CD14-positive monocyte (primary cell): ENCODE data around the gene RTN4RL1. TPM values are rescaled to one million over a fixed set of nuclear protein-coding genes. Genes with fewer than 3 reads are reported as not detected.

Source experiments
- DNase-seq, 3 donors: peaks; one replicate each; pipeline ENCODE4 v3.0.0-alpha.2; 2011 to 2022
- H2AFZ ChIP-seq: 2 replicates; pipeline ENCODE4 v1.6.0; 2012; ENCODE audit warnings: mild to moderate bottlenecking, low read depth, low read length, inconsistent platforms; ENCODE audit not compliant: insufficient read depth, poor library complexity, severe bottlenecking
- H3K27ac ChIP-seq, 2 donors: 1 replicate in 1 of 2; 2 replicates in 1 of 2; pipeline ENCODE4 v1.5.1; 2012 to 2013; ENCODE audit warnings: low read length in 2 of 2, control low read depth in 1 of 2, inconsistent platforms in 1 of 2, low read depth in 1 of 2, mild to moderate bottlenecking in 1 of 2
- H3K27me3 ChIP-seq, 2 donors: one replicate each; pipeline versions ENCODE4 v1.6.0 to v1.6.1; 2011 to 2013; ENCODE audit warnings: low read length in 2 of 2; ENCODE audit not compliant: control insufficient read depth in 2 of 2, insufficient read depth in 2 of 2
- H3K36me3 ChIP-seq, 2 donors: replicated peaks in 1 of 2; 1 replicate in 1 of 2; 2 replicates in 1 of 2; pipeline versions ENCODE4 v1.5.1 to v1.6.1; 2012 to 2013; ENCODE audit warnings: low read length in 2 of 2, control low read depth in 1 of 2, inconsistent platforms in 1 of 2, mild to moderate bottlenecking in 1 of 2; ENCODE audit not compliant: insufficient read depth in 2 of 2, control insufficient read depth in 1 of 2
- H3K4me1 ChIP-seq, 2 donors: 1 replicate in 1 of 2; 2 replicates in 1 of 2; pipeline versions ENCODE4 v1.5.1 to v1.6.1; 2012 to 2013; ENCODE audit warnings: low read length in 2 of 2, control low read depth in 1 of 2, inconsistent platforms in 1 of 2, mild to moderate bottlenecking in 1 of 2, moderate library complexity in 1 of 2; ENCODE audit not compliant: insufficient read depth in 2 of 2, control insufficient read depth in 1 of 2
- H3K4me2 ChIP-seq: replicated peaks from 2 replicates; pipeline ENCODE3; 2012; ENCODE audit warnings: low read length, moderate library complexity, mild to moderate bottlenecking; ENCODE audit not compliant: poor library complexity, severe bottlenecking; ENCODE audit errors: extremely low read depth
- H3K4me3 ChIP-seq, 3 experiments: fragments of 200-600 bp in 1 of 3; sonication (generic) in 1 of 3; replicated peaks in 1 of 3; 1 replicate in 2 of 3; 2 replicates in 1 of 3; pipeline ENCODE4 v1.5.1; 2011 to 2013; ENCODE audit warnings: low read length in 3 of 3, mild to moderate bottlenecking in 3 of 3, control low read depth in 2 of 3, low read depth in 2 of 3, inconsistent platforms in 1 of 3, moderate library complexity in 1 of 3
- H3K79me2 ChIP-seq: 2 replicates; pipeline ENCODE4 v1.6.0; 2012; ENCODE audit warnings: mild to moderate bottlenecking, control low read depth, inconsistent platforms, low read length, moderate library complexity; ENCODE audit not compliant: insufficient read depth
- H3K9ac ChIP-seq: 2 replicates; pipeline ENCODE4 v1.6.0; 2017; ENCODE audit warnings: low read length, mild to moderate bottlenecking; ENCODE audit not compliant: insufficient read depth, poor library complexity, severe bottlenecking
- H3K9me3 ChIP-seq, 2 donors: replicated peaks in 1 of 2; 1 replicate in 1 of 2; 2 replicates in 1 of 2; pipeline versions ENCODE4 v1.5.1 to v1.6.1; 2012 to 2013; ENCODE audit warnings: low read length in 2 of 2, control low read depth in 1 of 2; ENCODE audit not compliant: control insufficient read depth in 1 of 2, insufficient read depth in 1 of 2
- H4K20me1 ChIP-seq: 2 replicates; pipeline ENCODE4 v1.6.0; 2012; ENCODE audit warnings: mild to moderate bottlenecking, low read length, control low read depth, moderate library complexity; ENCODE audit not compliant: insufficient read depth
- H3K27ac Mint-ChIP-seq, 7 donors: one replicate each; pipeline ENCODE4 v1.8.0; 2020; ENCODE audit warnings: mild to moderate bottlenecking in 7 of 7, mixed read lengths in 7 of 7, moderate library complexity in 6 of 7, inconsistent platforms in 2 of 7
- H3K27me3 Mint-ChIP-seq, 3 donors: one replicate each; pipeline ENCODE4 v1.8.0; 2021 to 2022; ENCODE audit warnings: low read depth in 3 of 3, mild to moderate bottlenecking in 3 of 3, mixed read lengths in 3 of 3, moderate library complexity in 3 of 3, inconsistent platforms in 1 of 3
- H3K36me3 Mint-ChIP-seq, 2 donors: one replicate each; pipeline ENCODE4 v1.8.0; 2020; ENCODE audit warnings: mixed read lengths in 2 of 2, inconsistent platforms in 1 of 2, mild to moderate bottlenecking in 1 of 2
- H3K4me1 Mint-ChIP-seq: one replicate; pipeline ENCODE4 v1.8.0; 2020; ENCODE audit warnings: mild to moderate bottlenecking, mixed read lengths
- H3K4me3 Mint-ChIP-seq, 2 donors: one replicate each; pipeline ENCODE4 v1.8.0; 2020; ENCODE audit warnings: mild to moderate bottlenecking in 2 of 2, mixed read lengths in 2 of 2, moderate library complexity in 1 of 2
- H3K9me3 Mint-ChIP-seq, 7 donors: one replicate each; pipeline ENCODE4 v1.8.0; 2020 to 2022; ENCODE audit warnings: mixed read lengths in 7 of 7, mild to moderate bottlenecking in 6 of 7, moderate library complexity in 6 of 7, inconsistent platforms in 2 of 7
- WGBS: methylation state at CpG from one replicate; pipeline ENCODE4 v1.1.5; 2013; ENCODE audit warnings: missing lambda C conversion rate; ENCODE audit not compliant: insufficient coverage; 5-methylcytosine and 5-hydroxymethylcytosine counted together
- intact Hi-C, 2 donors: fragments of 100-400 bp; cut with micrococcal nuclease; formaldehyde crosslinking; loops; one replicate each; pipeline versions ENCODE4 v1.15.0 to v1.15.1; 2023
- polyA plus RNA-seq, 3 donors: library from polyadenylated mRNA; depleted of rRNA in 1 of 3; unstranded in 2 of 3; stranded (reverse) in 1 of 3; fragments of 300-500 nt in 2 of 3; fragments of >200 nt in 1 of 3; fragmentation: Illumina TruSeq in 2 of 3; gene quantifications; 1 replicate in 2 of 3; 2 replicates in 1 of 3; pipeline ENCODE4 v1.2.3, GENCODE V29; 2012 to 2021
- TF ChIP-seq, protein P1 (sequence below): fragments of 200-600 bp; IDR thresholded peaks from one replicate; pipeline ENCODE4 v1.8.0; 2022; ENCODE audit warnings: antibody characterized with exemption, mild to moderate bottlenecking

The RTN4RL1 gene
- polyA plus RNA-seq, 3 donors = 0.07 to 0.29 (median 0.11) TPM

DNA sequence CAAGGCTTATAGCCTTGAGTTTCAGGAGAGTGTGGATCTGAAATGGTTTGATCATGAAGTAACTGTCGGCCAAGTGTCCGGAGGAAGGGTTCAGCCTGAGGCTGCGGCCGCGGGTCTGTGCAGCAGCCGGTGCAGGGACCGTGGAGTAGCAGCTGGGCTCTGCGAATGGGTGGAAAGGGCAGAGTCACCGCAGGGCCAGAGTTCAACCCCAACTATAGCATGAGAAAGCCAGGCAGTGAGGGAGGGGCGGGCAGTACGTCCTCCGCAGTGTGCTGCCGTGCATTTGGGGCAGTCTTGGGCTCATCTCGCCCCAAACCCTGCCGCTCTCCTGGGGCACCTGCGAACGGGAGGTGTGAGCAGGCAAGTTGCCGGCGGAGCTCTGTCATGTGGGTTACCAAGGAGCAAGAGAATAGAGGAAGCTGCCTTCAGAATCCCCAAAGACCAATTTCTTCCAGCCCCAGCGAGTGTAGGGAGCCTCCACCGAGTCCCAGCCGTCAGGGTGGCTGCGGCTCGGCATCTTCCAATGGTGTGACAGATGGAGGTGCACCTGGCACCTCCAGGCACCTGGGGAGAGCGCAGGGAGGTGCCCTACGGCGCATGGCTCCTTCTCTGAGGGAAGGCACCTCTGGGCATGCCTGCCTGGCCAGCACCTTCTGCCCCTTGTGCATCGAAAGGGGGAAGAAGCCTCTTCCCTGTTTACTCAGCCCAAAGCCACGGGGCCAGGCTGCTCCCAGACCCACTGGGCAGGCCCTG, 108.0 kb downstream of the RTN4RL1 start:
- peaks cover 4% of the 10 kb centered on the region for H3K4me1 Mint-ChIP-seq

DNA sequence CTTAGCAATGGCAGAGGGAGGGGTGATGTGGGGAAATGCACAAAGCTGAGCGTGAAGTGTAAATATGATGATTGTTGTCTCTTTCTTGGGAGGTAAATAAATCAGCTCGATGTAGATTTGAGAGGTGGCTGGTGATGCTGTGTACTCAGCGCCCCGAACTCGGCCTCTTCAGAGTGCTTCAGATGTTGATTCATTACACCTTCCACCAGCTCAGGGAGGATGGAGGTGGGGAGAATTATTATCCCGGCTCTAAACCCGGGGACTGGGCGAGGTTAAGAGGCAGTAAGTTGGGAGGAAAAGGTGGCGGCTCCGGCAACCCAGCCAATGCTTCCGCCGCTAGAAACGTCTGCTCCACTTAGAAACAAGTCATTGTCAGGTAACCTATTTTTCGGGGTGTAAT, 108.8 kb downstream of the RTN4RL1 start:
- no peaks in the 10 kb centered on the region for H3K9me3 ChIP-seq
- H3K79me2 ChIP-seq = no peaks in the 10 kb centered on the region
- TF ChIP-seq, protein P1, sequence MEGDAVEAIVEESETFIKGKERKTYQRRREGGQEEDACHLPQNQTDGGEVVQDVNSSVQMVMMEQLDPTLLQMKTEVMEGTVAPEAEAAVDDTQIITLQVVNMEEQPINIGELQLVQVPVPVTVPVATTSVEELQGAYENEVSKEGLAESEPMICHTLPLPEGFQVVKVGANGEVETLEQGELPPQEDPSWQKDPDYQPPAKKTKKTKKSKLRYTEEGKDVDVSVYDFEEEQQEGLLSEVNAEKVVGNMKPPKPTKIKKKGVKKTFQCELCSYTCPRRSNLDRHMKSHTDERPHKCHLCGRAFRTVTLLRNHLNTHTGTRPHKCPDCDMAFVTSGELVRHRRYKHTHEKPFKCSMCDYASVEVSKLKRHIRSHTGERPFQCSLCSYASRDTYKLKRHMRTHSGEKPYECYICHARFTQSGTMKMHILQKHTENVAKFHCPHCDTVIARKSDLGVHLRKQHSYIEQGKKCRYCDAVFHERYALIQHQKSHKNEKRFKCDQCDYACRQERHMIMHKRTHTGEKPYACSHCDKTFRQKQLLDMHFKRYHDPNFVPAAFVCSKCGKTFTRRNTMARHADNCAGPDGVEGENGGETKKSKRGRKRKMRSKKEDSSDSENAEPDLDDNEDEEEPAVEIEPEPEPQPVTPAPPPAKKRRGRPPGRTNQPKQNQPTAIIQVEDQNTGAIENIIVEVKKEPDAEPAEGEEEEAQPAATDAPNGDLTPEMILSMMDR = no peak
- DNase-seq = no peak
- H4K20me1 ChIP-seq = no peaks in the 10 kb centered on the region
- Mint-ChIP-seq H3K4me3 (peak overlapping the region in 1 of 2 donors; percentile 64), H3K4me1 (peaks cover 4% of the 10 kb centered on the region), H3K27me3 (peaks cover 18 to 34% (median 26%) of the 10 kb centered on the region in 3 donors), H3K27ac (no peak overlapping the region), H3K9me3 (peaks cover 0 to 1% (median 0%) of the 10 kb centered on the region in 7 donors), H3K36me3 (no peaks in the 10 kb centered on the region)
- H3K4me3 ChIP-seq = no peak overlapping the region
- WGBS = 95% methylated on average over 8 of the region's 14 CpGs
- H3K36me3 ChIP-seq = no peaks in the 10 kb centered on the region
- no peak overlapping the region for H3K4me2 ChIP-seq
- H3K27me3 ChIP-seq = peaks cover 0 to 4% of the 10 kb centered on the region in 2 donors
- H3K9ac ChIP-seq = no peak overlapping the region
- no peak overlapping the region for H3K27ac ChIP-seq
- intact Hi-C loops = loop anchor here in 1 of 2 donors (10.0 kb wide), 1 partner anchor 828 kb away; the partner anchor contains the start of gene CCDC92B
- no peaks in the 10 kb centered on the region for H3K4me1 ChIP-seq
- H2AFZ ChIP-seq = no peak overlapping the region

More for the DNA sequence above, 108.0 kb downstream of the RTN4RL1 start:
- no peak overlapping the region for H3K27ac ChIP-seq
- peaks cover 0 to 4% of the 10 kb centered on the region in 2 donors for H3K27me3 ChIP-seq
- no peak overlapping the region for H3K4me3 Mint-ChIP-seq
- no peak overlapping the region for H3K9ac ChIP-seq
- peaks cover 0 to 1% (median 0%) of the 10 kb centered on the region in 7 donors for H3K9me3 Mint-ChIP-seq
- no peak overlapping the region for H3K4me3 ChIP-seq
- H4K20me1 ChIP-seq = no peaks in the 10 kb centered on the region
- no peaks in the 10 kb centered on the region for H3K9me3 ChIP-seq
- TF ChIP-seq, protein P1 = no peak
- H3K36me3 Mint-ChIP-seq = no peaks in the 10 kb centered on the region
- WGBS = 92% methylated on average over 24 of the region's 29 CpGs
- H3K27ac Mint-ChIP-seq = no peak overlapping the region
- H2AFZ ChIP-seq = no peak overlapping the region
- DNase-seq = no peak
- no peak overlapping the region for H3K4me2 ChIP-seq
- peaks cover 18 to 28% (median 21%) of the 10 kb centered on the region in 3 donors for H3K27me3 Mint-ChIP-seq
- intact Hi-C loops = loop anchor here in 1 of 2 donors (10.0 kb wide), 1 partner anchor 828 kb away; the partner anchor contains the start of gene CCDC92B
- no peaks in the 10 kb centered on the region for H3K4me1 ChIP-seq
- no peaks in the 10 kb centered on the region for H3K79me2 ChIP-seq
- no peaks in the 10 kb centered on the region for H3K36me3 ChIP-seq
